ENCODE data around the gene SLC35F3.

The SLC35F3 gene

GRCh38 chr1:234079896-234080295, 175.4 kb downstream of the SLC35F3 start:
- TF ChIP-seq REST (IDR thresholded peaks at IDR 0.05; ENCODE audit: low read depth) (no peak), YY1 (IDR thresholded peaks at IDR 0.05; ENCODE audit: low read depth) (no peak), CREB1 (IDR thresholded peaks at IDR 0.05; ENCODE audit: low read depth) (no peak), USF1 (IDR thresholded peaks at IDR 0.05) (no peak), ZBTB7A (IDR thresholded peaks at IDR 0.05; ENCODE audit: low read depth) (no peak), TCF12 (IDR thresholded peaks at IDR 0.05; ENCODE audit: low read depth) (no peak), EP300 (IDR thresholded peaks at IDR 0.05; ENCODE audit: borderline replicate concordance) (no peak), RAD21 (IDR thresholded peaks at IDR 0.05; ENCODE audit: low read depth) (no peak), CEBPB (IDR thresholded peaks at IDR 0.05) (no peak), TEAD4 (IDR thresholded peaks at IDR 0.05) (no peak), NFIC (IDR thresholded peaks at IDR 0.05) (no peak), FOXM1 (IDR thresholded peaks at IDR 0.05; ENCODE audit: borderline replicate concordance, low read depth) (no peak), MAX (IDR thresholded peaks at IDR 0.05) (no peak), EGR1 (IDR thresholded peaks at IDR 0.05) (no peak), TAF1 (IDR thresholded peaks at IDR 0.05; ENCODE audit: low read depth) (no peak)

- TF ChIP-seq NFIC (IDR thresholded peaks at IDR 0.05) (no peak), FOXM1 (IDR thresholded peaks at IDR 0.05; ENCODE audit: borderline replicate concordance, low read depth) (no peak), EP300 (IDR thresholded peaks at IDR 0.05; ENCODE audit: borderline replicate concordance) (no peak), REST (IDR thresholded peaks at IDR 0.05; ENCODE audit: low read depth) (no peak), TEAD4 (IDR thresholded peaks at IDR 0.05) (no peak), YY1 (IDR thresholded peaks at IDR 0.05; ENCODE audit: low read depth) (no peak), EGR1 (IDR thresholded peaks at IDR 0.05) (no peak), CREB1 (IDR thresholded peaks at IDR 0.05; ENCODE audit: low read depth) (no peak), USF1 (IDR thresholded peaks at IDR 0.05) (no peak), ZBTB7A (IDR thresholded peaks at IDR 0.05; ENCODE audit: low read depth) (no peak), RAD21 (IDR thresholded peaks at IDR 0.05; ENCODE audit: low read depth) (no peak), MAX (IDR thresholded peaks at IDR 0.05) (no peak), TAF1 (IDR thresholded peaks at IDR 0.05; ENCODE audit: low read depth) (no peak), TCF12 (IDR thresholded peaks at IDR 0.05; ENCODE audit: low read depth) (no peak)
These were observed 179.0 kb downstream of the SLC35F3 start for GRCh38 chr1:234083460-234083859.

GRCh38 chr1:234089396-234089795, 184.9 kb downstream of the SLC35F3 start:
- no peak for TF ChIP-seq TCF12 (IDR thresholded peaks at IDR 0.05; ENCODE audit: low read depth)
- no peak for TF ChIP-seq RAD21 (IDR thresholded peaks at IDR 0.05; ENCODE audit: low read depth)
- TF ChIP-seq YY1 (IDR thresholded peaks at IDR 0.05; ENCODE audit: low read depth): no peak
- no peak for TF ChIP-seq NFIC (IDR thresholded peaks at IDR 0.05)
- TF ChIP-seq FOXM1 (IDR thresholded peaks at IDR 0.05; ENCODE audit: borderline replicate concordance, low read depth): no peak
- TF ChIP-seq TAF1 (IDR thresholded peaks at IDR 0.05; ENCODE audit: low read depth): no peak

- TF ChIP-seq USF1 (IDR thresholded peaks at IDR 0.05) (no peak), ZBTB7A (IDR thresholded peaks at IDR 0.05; ENCODE audit: low read depth) (no peak), YY1 (IDR thresholded peaks at IDR 0.05; ENCODE audit: low read depth) (no peak), MAX (IDR thresholded peaks at IDR 0.05) (no peak), TAF1 (IDR thresholded peaks at IDR 0.05; ENCODE audit: low read depth) (no peak), EGR1 (IDR thresholded peaks at IDR 0.05) (no peak), RAD21 (IDR thresholded peaks at IDR 0.05; ENCODE audit: low read depth) (no peak), NFIC (IDR thresholded peaks at IDR 0.05) (no peak), CEBPB (IDR thresholded peaks at IDR 0.05) (no peak), EP300 (IDR thresholded peaks at IDR 0.05; ENCODE audit: borderline replicate concordance) (no peak), REST (IDR thresholded peaks at IDR 0.05; ENCODE audit: low read depth) (no peak), TCF12 (IDR thresholded peaks at IDR 0.05; ENCODE audit: low read depth) (no peak)
These were observed 186.0 kb downstream of the SLC35F3 start for GRCh38 chr1:234090212-234091064.

All from Ishikawa (cell line).